Progenitor cell of endocrine pancreas (in vitro differentiated cells): ENCODE results near the gene TULP1. TPM values are rescaled to one million over a fixed set of nuclear protein-coding genes. Genes with fewer than 3 reads are reported as not detected.

Experiments used
- DNase-seq: peaks from one replicate; pipeline ENCODE4 v3.0.0; 2021; ENCODE audit warnings: low spot score; ENCODE audit not compliant: unreplicated experiment
- H3K27ac Mint-ChIP-seq: 2 replicates; pipeline ENCODE4 v1.8.0; 2021; ENCODE audit warnings: mild to moderate bottlenecking, moderate library complexity, mixed read lengths
- H3K27me3 Mint-ChIP-seq: 2 replicates; pipeline ENCODE4 v1.8.0; 2021; ENCODE audit warnings: mixed read lengths
- H3K36me3 Mint-ChIP-seq: 2 replicates; pipeline ENCODE4 v1.8.0; 2022; ENCODE audit warnings: mixed read lengths; ENCODE audit not compliant: insufficient read depth
- H3K4me1 Mint-ChIP-seq: 2 replicates; pipeline ENCODE4 v1.8.0; 2021; ENCODE audit warnings: low read depth, mixed read lengths
- H3K4me3 Mint-ChIP-seq: 2 replicates; pipeline ENCODE4 v1.8.0; 2021; ENCODE audit warnings: low read depth, mild to moderate bottlenecking, moderate library complexity, mixed read lengths
- H3K9me3 Mint-ChIP-seq: 2 replicates; pipeline ENCODE4 v1.8.0; 2021; ENCODE audit warnings: low read depth, mixed read lengths
- total RNA-seq: library from RNA; stranded (reverse); gene quantifications from 2 replicates; pipeline ENCODE4 v1.2.1, GENCODE V29; 2021
- TF ChIP-seq, protein P1 (sequence below): fragments of 200-600 bp; sonication (generic); IDR thresholded peaks from one replicate; pipeline ENCODE4 v1.5.0; 2021; ENCODE audit warnings: antibody characterized with exemption, mild to moderate bottlenecking; ENCODE audit not compliant: unreplicated experiment

TULP1 gene
- total RNA-seq, 1 donor from 2014 or later, result 0.22 TPM

DNA sequence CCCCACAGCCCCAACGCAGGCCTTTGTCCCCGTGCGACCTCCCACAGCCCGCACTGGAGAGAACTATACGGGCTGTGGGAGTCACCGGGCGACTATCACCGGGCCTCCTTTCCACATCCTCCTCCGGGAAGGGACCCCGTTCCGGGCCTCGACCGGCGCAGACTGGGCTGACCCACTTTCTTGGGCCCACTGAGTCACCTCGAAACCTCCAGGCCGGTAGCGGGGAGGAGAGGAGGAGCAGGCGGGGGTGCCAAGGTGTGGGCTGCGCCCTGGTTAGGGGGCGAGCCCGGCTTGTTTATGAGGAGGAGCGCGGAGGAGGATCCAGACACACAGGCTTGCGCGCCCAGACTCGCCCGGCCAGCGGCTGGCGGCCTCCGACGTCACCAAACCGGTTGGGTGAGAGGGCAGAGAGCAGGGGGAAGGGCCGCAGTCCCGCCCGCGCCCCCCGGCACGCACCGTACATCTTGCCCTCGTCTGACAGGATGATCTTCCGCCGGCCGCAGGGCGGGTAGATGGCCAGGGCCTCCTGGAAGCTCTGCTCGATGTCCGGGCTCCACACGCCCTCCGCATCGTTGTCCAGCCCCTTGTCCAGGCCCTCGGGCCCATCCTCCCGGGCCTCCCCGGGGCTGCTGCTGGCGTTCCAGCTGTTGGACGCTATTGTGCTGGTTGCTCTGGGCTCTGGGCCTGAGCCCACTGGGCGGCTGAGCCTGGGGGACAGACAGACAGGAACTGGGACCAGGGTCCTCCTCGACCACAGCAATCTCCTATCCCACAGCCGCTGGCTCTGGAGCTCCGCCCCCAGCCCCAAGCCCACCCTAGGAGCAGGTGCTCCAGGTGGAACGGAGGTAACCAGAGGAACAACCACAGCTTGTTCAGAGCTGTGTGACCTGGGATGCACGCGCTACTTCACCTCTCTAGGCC lies 26.4 kb downstream of the TULP1 start:
- TF ChIP-seq, protein P1, sequence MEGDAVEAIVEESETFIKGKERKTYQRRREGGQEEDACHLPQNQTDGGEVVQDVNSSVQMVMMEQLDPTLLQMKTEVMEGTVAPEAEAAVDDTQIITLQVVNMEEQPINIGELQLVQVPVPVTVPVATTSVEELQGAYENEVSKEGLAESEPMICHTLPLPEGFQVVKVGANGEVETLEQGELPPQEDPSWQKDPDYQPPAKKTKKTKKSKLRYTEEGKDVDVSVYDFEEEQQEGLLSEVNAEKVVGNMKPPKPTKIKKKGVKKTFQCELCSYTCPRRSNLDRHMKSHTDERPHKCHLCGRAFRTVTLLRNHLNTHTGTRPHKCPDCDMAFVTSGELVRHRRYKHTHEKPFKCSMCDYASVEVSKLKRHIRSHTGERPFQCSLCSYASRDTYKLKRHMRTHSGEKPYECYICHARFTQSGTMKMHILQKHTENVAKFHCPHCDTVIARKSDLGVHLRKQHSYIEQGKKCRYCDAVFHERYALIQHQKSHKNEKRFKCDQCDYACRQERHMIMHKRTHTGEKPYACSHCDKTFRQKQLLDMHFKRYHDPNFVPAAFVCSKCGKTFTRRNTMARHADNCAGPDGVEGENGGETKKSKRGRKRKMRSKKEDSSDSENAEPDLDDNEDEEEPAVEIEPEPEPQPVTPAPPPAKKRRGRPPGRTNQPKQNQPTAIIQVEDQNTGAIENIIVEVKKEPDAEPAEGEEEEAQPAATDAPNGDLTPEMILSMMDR, result no peak
- Mint-ChIP-seq H3K36me3 (peaks cover 5% of the 10 kb centered on the region), H3K4me3 (peak overlapping the region; percentile 44), H3K27ac (peak overlapping the region; percentile 89), H3K4me1 (peaks cover 31% of the 10 kb centered on the region), H3K9me3 (no peaks in the 10 kb centered on the region), H3K27me3 (no peaks in the 10 kb centered on the region)
- DNase-seq, result peak; percentile 69

DNA sequence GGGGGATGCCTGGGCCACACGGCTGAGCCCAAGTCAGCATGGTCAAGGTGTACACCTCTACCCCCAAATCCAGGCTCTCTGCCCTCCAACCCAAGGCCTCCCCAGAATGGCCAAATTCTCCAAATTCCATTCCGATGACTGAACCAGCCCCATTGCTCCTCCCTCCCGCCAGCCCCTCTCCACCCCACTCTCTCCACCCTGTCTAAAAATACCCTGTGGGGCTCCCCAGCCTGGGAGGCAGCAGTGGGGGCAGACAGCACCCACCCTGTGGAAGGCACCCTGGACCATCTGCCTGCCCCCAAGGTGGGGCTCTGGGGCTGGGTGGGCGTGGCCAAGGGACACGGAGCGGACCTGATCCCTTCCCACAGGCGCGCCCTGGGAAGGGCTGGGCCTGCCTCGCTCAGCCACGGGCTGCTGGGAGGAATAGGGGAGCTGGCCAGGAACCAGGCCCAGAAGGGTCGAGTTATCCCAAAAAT lies 27.3 kb downstream of the TULP1 start:
- H3K27me3 Mint-ChIP-seq, result no peaks in the 10 kb centered on the region
- peaks cover 8% of the 10 kb centered on the region for H3K36me3 Mint-ChIP-seq
- TF ChIP-seq, protein P1, result no peak
- no peak for DNase-seq
- H3K27ac Mint-ChIP-seq, result peak overlapping the region; percentile 89
- H3K9me3 Mint-ChIP-seq, result no peaks in the 10 kb centered on the region
- peaks cover 27% of the 10 kb centered on the region for H3K4me1 Mint-ChIP-seq
- no peak overlapping the region for H3K4me3 Mint-ChIP-seq

DNA sequence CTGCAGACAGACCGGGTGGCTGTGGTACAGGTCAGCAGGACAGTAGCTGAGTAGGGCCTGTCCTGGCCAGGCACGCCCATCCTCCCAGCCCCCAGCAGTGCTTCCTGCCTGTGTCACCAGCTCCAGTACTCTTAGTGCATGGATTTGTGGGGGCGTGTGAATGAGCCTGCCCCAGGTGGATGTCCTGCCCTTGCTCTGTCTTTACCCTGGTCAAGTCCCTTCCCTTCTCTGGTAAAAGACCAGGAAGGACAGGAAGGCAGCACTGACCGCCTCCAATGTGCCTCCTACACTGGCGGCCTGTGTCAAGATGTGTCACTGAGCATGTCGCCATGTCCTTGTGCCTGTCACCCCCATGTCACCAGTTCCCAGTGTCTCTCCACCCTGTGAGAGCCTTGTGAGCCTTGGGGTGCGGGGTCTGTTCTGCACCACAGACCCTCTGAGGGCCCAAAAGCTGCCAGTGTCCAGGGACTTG lies 27.7 kb downstream of the TULP1 start:
- Mint-ChIP-seq H3K27ac (peak overlapping the region; percentile 89), H3K4me1 (peaks cover 24% of the 10 kb centered on the region)

DNA sequence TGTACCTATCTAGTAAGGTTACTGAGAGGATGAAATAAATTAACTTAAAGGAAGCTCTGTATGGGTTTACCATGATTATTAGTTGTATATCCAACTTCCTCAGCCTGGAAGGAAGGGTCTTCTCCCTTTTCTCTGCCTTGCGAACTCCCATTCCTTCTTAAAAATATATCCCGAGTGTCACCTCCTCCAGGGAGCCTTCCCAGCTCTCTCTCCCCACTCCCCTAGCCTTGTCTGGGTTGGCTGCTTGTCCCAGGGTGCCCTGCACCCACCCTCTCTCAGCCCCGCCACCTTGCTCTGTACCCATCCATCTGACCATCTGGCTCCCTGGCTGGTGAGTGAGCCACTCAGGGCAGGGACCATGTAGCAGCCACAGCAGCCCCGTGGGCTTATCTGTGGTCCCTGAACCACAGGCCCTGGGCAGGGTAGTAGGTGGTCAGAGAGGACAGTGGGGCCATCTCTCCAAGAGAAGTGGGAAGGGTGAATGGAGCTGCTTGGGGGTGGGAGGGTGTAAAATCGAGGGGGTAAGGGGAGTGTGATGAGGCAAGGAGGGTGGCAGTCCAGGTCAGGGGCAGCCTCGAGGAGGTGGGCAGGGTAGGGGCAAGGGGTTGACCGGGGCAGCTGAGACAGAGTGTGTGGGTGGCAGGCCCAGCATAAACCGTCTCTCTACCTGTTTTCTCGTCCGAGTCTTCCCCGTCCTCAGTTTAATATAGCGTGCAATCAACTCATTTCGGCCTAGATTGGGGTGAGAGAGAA lies 28.6 kb downstream of the TULP1 start:
- H3K4me3 Mint-ChIP-seq, result no peak overlapping the region
- H3K9me3 Mint-ChIP-seq, result no peaks in the 10 kb centered on the region
- TF ChIP-seq, protein P1, result no peak
- peaks cover 24% of the 10 kb centered on the region for H3K4me1 Mint-ChIP-seq
- H3K27ac Mint-ChIP-seq, result peak overlapping the region; percentile 64
- no peaks in the 10 kb centered on the region for H3K27me3 Mint-ChIP-seq
- DNase-seq, result no peak
- peaks cover 8% of the 10 kb centered on the region for H3K36me3 Mint-ChIP-seq

More for the DNA sequence above, 27.7 kb downstream of the TULP1 start:
- TF ChIP-seq, protein P1, result no peak
- Mint-ChIP-seq H3K36me3 (peaks cover 8% of the 10 kb centered on the region), H3K27me3 (no peaks in the 10 kb centered on the region), H3K4me3 (no peak overlapping the region), H3K9me3 (no peaks in the 10 kb centered on the region)
- DNase-seq, result no peak

DNA sequence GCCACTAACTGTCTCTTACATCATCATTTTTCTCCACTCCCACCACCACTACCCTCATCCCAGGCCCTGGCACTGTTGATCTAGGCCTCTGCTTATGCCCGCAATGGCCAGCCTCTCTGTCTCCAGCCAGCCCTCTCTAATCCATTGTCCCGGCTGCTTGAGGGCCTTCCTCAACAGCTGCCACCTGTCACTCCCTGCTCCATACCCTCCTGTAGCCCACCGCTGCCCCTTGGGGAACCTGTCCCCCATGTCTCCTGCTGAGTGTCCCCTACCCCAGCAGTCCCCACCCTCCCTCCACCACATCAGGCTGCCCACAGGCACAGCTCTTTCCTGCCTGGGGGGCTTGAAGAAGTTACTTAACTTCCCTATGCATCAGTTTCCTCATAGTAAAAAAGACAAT lies 29.2 kb downstream of the TULP1 start:
- Mint-ChIP-seq H3K4me3 (no peak overlapping the region), H3K9me3 (no peaks in the 10 kb centered on the region), H3K27ac (peak overlapping the region; percentile 74), H3K4me1 (peaks cover 24% of the 10 kb centered on the region), H3K36me3 (peaks cover 10% of the 10 kb centered on the region), H3K27me3 (no peaks in the 10 kb centered on the region)
- DNase-seq, result no peak
- TF ChIP-seq, protein P1, result no peak
